ENCODE results near the gene TXNDC11.

Gene TXNDC11

GRCh38 chr16:11671676-11672075, 71.0 kb downstream of the TXNDC11 start:
- 100% methylated on average over 7 of the region's 8 CpGs for WGBS (ENCODE audit: insufficient coverage)
- H3K9me3 ChIP-seq (ENCODE audit: control extremely low read depth in 1 of 5, control insufficient read depth in 4 of 5, insufficient read depth in 2 of 5, low read depth in 1 of 5, low read length in 4 of 5) = no peaks in the 10 kb centered on the region
- ChIA-PET CTCF (interaction anchor here (1.4 kb wide), 1 partner anchor 43 kb away, joined by 4 read pairs; no protein-coding TSS in a partner anchor), POLR2A (no interaction called here)
- no peak for DNase-seq
- no peak overlapping the region for H3K4me3 ChIP-seq (ENCODE audit: control insufficient read depth in 1 of 7, extremely low read depth in 1 of 7, insufficient read depth in 4 of 7, low read depth in 2 of 7, low read length in 6 of 7)
- no peaks in the 10 kb centered on the region for H3K27me3 ChIP-seq (replicated peaks in 2 of 5; ENCODE audit: control insufficient read depth in 4 of 5, insufficient read depth in 5 of 5, low read length in 4 of 5)
- H3K4me1 ChIP-seq (ENCODE audit: control extremely low read depth in 1 of 4, control insufficient read depth in 4 of 4, insufficient read depth in 4 of 4, low read length in 3 of 4) = peaks cover 2 to 56% (median 42%) of the 10 kb centered on the region in 4 experiments
- no peak overlapping the region for H3K27ac ChIP-seq (ENCODE audit: insufficient read depth in 1 of 2, low read depth in 1 of 2, low read length in 2 of 2, poor library complexity in 1 of 2, severe bottlenecking in 2 of 2)
- H3K36me3 ChIP-seq (ENCODE audit: control insufficient read depth in 4 of 4, insufficient read depth in 4 of 4, low read length in 3 of 4) = peaks cover 0 to 21% (median 5%) of the 10 kb centered on the region in 4 experiments

GRCh38 chr16:11671271-11671670, 71.4 kb downstream of the TXNDC11 start:
- DNase-seq = no peak
- Histone ChIP-seq H3K9me3 (ENCODE audit: control extremely low read depth in 1 of 5, control insufficient read depth in 4 of 5, insufficient read depth in 2 of 5, low read depth in 1 of 5, low read length in 4 of 5) (no peaks in the 10 kb centered on the region), H3K27ac (ENCODE audit: insufficient read depth in 1 of 2, low read depth in 1 of 2, low read length in 2 of 2, poor library complexity in 1 of 2, severe bottlenecking in 2 of 2) (no peak overlapping the region), H3K27me3 (replicated peaks in 2 of 5; ENCODE audit: control insufficient read depth in 4 of 5, insufficient read depth in 5 of 5, low read length in 4 of 5) (no peaks in the 10 kb centered on the region), H3K4me3 (ENCODE audit: control insufficient read depth in 1 of 7, extremely low read depth in 1 of 7, insufficient read depth in 4 of 7, low read depth in 2 of 7, low read length in 6 of 7) (no peak overlapping the region), H3K36me3 (ENCODE audit: control insufficient read depth in 4 of 4, insufficient read depth in 4 of 4, low read length in 3 of 4) (peaks cover 0 to 17% (median 2%) of the 10 kb centered on the region in 4 experiments), H3K4me1 (ENCODE audit: control extremely low read depth in 1 of 4, control insufficient read depth in 4 of 4, insufficient read depth in 4 of 4, low read length in 3 of 4) (peaks cover 2 to 56% (median 43%) of the 10 kb centered on the region in 4 experiments)
- WGBS (ENCODE audit: insufficient coverage) = 100% methylated on average over 1 of the region's 2 CpGs
- POLR2A ChIA-PET = interaction anchor here (0.5 kb wide), 1 partner anchor 39 kb away, joined by 3 read pairs; no protein-coding TSS in a partner anchor
- CTCF ChIA-PET = interaction anchor here (1.4 kb wide), 1 partner anchor 43 kb away, joined by 4 read pairs; no protein-coding TSS in a partner anchor

- ChIA-PET POLR2A (interaction anchor here (0.5 kb wide), 1 partner anchor 40 kb away, joined by 3 read pairs; no protein-coding TSS in a partner anchor), CTCF (interaction anchor here (1.4 kb wide), 1 partner anchor 44 kb away, joined by 4 read pairs; no protein-coding TSS in a partner anchor)
- Histone ChIP-seq H3K27ac (ENCODE audit: insufficient read depth in 1 of 2, low read depth in 1 of 2, low read length in 2 of 2, poor library complexity in 1 of 2, severe bottlenecking in 2 of 2) (no peak overlapping the region), H3K4me3 (ENCODE audit: control insufficient read depth in 1 of 7, extremely low read depth in 1 of 7, insufficient read depth in 4 of 7, low read depth in 2 of 7, low read length in 6 of 7) (peak overlapping the region in 1 of 7 experiments; percentile 82), H3K36me3 (ENCODE audit: control insufficient read depth in 4 of 4, insufficient read depth in 4 of 4, low read length in 3 of 4) (peaks cover 0 to 8% (median 0%) of the 10 kb centered on the region in 4 experiments), H3K27me3 (replicated peaks in 2 of 5; ENCODE audit: control insufficient read depth in 4 of 5, insufficient read depth in 5 of 5, low read length in 4 of 5) (no peaks in the 10 kb centered on the region), H3K4me1 (ENCODE audit: control extremely low read depth in 1 of 4, control insufficient read depth in 4 of 4, insufficient read depth in 4 of 4, low read length in 3 of 4) (peaks cover 2 to 65% (median 49%) of the 10 kb centered on the region in 4 experiments), H3K9me3 (ENCODE audit: control extremely low read depth in 1 of 5, control insufficient read depth in 4 of 5, insufficient read depth in 2 of 5, low read depth in 1 of 5, low read length in 4 of 5) (no peaks in the 10 kb centered on the region)
- WGBS (ENCODE audit: insufficient coverage) = 81% methylated on average over 22 of the region's 27 CpGs
- DNase-seq = no peak
These were observed 72.2 kb downstream of the TXNDC11 start for GRCh38 chr16:11670171-11671131.

GRCh38 chr16:11669380-11670146, 73.1 kb downstream of the TXNDC11 start:
- Histone ChIP-seq H3K36me3 (ENCODE audit: control insufficient read depth in 4 of 4, insufficient read depth in 4 of 4, low read length in 3 of 4) (peaks cover 0 to 7% (median 0%) of the 10 kb centered on the region in 4 experiments), H3K4me3 (ENCODE audit: control insufficient read depth in 1 of 7, extremely low read depth in 1 of 7, insufficient read depth in 4 of 7, low read depth in 2 of 7, low read length in 6 of 7) (peak overlapping the region; percentile 50 to 82 (median 72)), H3K9me3 (ENCODE audit: control extremely low read depth in 1 of 5, control insufficient read depth in 4 of 5, insufficient read depth in 2 of 5, low read depth in 1 of 5, low read length in 4 of 5) (no peaks in the 10 kb centered on the region), H3K27me3 (replicated peaks in 2 of 5; ENCODE audit: control insufficient read depth in 4 of 5, insufficient read depth in 5 of 5, low read length in 4 of 5) (no peaks in the 10 kb centered on the region), H3K27ac (ENCODE audit: insufficient read depth in 1 of 2, low read depth in 1 of 2, low read length in 2 of 2, poor library complexity in 1 of 2, severe bottlenecking in 2 of 2) (no peak overlapping the region), H3K4me1 (ENCODE audit: control extremely low read depth in 1 of 4, control insufficient read depth in 4 of 4, insufficient read depth in 4 of 4, low read length in 3 of 4) (peaks cover 4 to 70% (median 51%) of the 10 kb centered on the region in 4 experiments)
- ChIA-PET CTCF (interaction anchor here (1.5 kb wide), 1 partner anchor 8 kb away, joined by 4 read pairs; no protein-coding TSS in a partner anchor), POLR2A (no interaction called here)
- WGBS (ENCODE audit: insufficient coverage) = 39% methylated on average over 19 of the region's 22 CpGs
- peak in 2 of 3 donors; percentile 47 to 56 for DNase-seq

- H3K36me3 ChIP-seq (ENCODE audit: control insufficient read depth in 4 of 4, insufficient read depth in 4 of 4, low read length in 3 of 4) = no peaks in the 10 kb centered on the region
- WGBS (ENCODE audit: insufficient coverage) = 0% methylated on average over 57 of the region's 97 CpGs
- peak in 1 of 3 donors; percentile 30 for DNase-seq
- ChIA-PET CTCF (interaction anchor here (1.5 kb wide), 1 partner anchor 9 kb away, joined by 4 read pairs; no protein-coding TSS in a partner anchor), POLR2A (no interaction called here)
- H3K4me1 ChIP-seq (ENCODE audit: control extremely low read depth in 1 of 4, control insufficient read depth in 4 of 4, insufficient read depth in 4 of 4, low read length in 3 of 4) = peaks cover 5 to 68% (median 50%) of the 10 kb centered on the region in 4 experiments
- no peak overlapping the region for H3K27ac ChIP-seq (ENCODE audit: insufficient read depth in 1 of 2, low read depth in 1 of 2, low read length in 2 of 2, poor library complexity in 1 of 2, severe bottlenecking in 2 of 2)
- no peaks in the 10 kb centered on the region for H3K9me3 ChIP-seq (ENCODE audit: control extremely low read depth in 1 of 5, control insufficient read depth in 4 of 5, insufficient read depth in 2 of 5, low read depth in 1 of 5, low read length in 4 of 5)
- no peaks in the 10 kb centered on the region for H3K27me3 ChIP-seq (replicated peaks in 2 of 5; ENCODE audit: control insufficient read depth in 4 of 5, insufficient read depth in 5 of 5, low read length in 4 of 5)
- H3K4me3 ChIP-seq (ENCODE audit: control insufficient read depth in 1 of 7, extremely low read depth in 1 of 7, insufficient read depth in 4 of 7, low read depth in 2 of 7, low read length in 6 of 7) = peak overlapping the region; percentile 50 to 82 (median 72)
These were observed 73.9 kb downstream of the TXNDC11 start for GRCh38 chr16:11668623-11669379.

- DNase-seq = peak; percentile 81 to 87 (median 81)
These were observed 74.6 kb downstream of the TXNDC11 start, which contains the start of gene SNN for GRCh38 chr16:11667824-11668622. Gene SNN (plus strand): TSS chr16:11668455. CDS start chr16:11676060, 7,605 bp downstream.

More at GRCh38 chr16:11667824-11668622, 74.6 kb downstream of the TXNDC11 start, which contains the start of gene SNN:
- Histone ChIP-seq H3K27ac (ENCODE audit: insufficient read depth in 1 of 2, low read depth in 1 of 2, low read length in 2 of 2, poor library complexity in 1 of 2, severe bottlenecking in 2 of 2) (no peak within 1 kb of the TSS), H3K4me3 (ENCODE audit: control insufficient read depth in 1 of 7, extremely low read depth in 1 of 7, insufficient read depth in 4 of 7, low read depth in 2 of 7, low read length in 6 of 7) (peak within 1 kb of the TSS; percentile 50 to 82 (median 72)), H3K27me3 (replicated peaks in 2 of 5; ENCODE audit: control insufficient read depth in 4 of 5, insufficient read depth in 5 of 5, low read length in 4 of 5) (no peaks in the 10 kb centered on the region), H3K4me1 (ENCODE audit: control extremely low read depth in 1 of 4, control insufficient read depth in 4 of 4, insufficient read depth in 4 of 4, low read length in 3 of 4) (peaks cover 5 to 64% (median 48%) of the 10 kb centered on the region in 4 experiments), H3K36me3 (ENCODE audit: control insufficient read depth in 4 of 4, insufficient read depth in 4 of 4, low read length in 3 of 4) (no peaks in the 10 kb centered on the region), H3K9me3 (ENCODE audit: control extremely low read depth in 1 of 5, control insufficient read depth in 4 of 5, insufficient read depth in 2 of 5, low read depth in 1 of 5, low read length in 4 of 5) (no peaks in the 10 kb centered on the region)
- ChIA-PET POLR2A (no interaction called here), CTCF (interaction anchor here (1.5 kb wide), 1 partner anchor 10 kb away, joined by 4 read pairs; no protein-coding TSS in a partner anchor)
- 18% methylated on average over 42 of the region's 93 CpGs for WGBS (ENCODE audit: insufficient coverage)
